HG03097 (cell line): Measurements from ENCODE around the gene ZNF92.
"Not testable (repeated sequence)": the region's sequence is repeated elsewhere in the genome, so short reads cannot be mapped to it uniquely, and the experiment has no call there.

Experiments used
- ATAC-seq: cut with Tn5 transposase; IDR thresholded peaks from one replicate; pipeline ENCODE4 v1.9.1; 2021; ENCODE audit not compliant: unreplicated experiment, low FRiP score

ZNF92 gene

GRCh38 chr7:65422670-65423069 is 49.0 kb downstream of the ZNF92 start:
- no peak for ATAC-seq

- not testable (repeated sequence) for ATAC-seq
These were observed 49.6 kb downstream of the ZNF92 start for GRCh38 chr7:65423286-65423685.

GRCh38 chr7:65429642-65430343 is 56.1 kb downstream of the ZNF92 start:
- ATAC-seq, result no peak

GRCh38 chr7:65430344-65431186 is 56.9 kb downstream of the ZNF92 start:
- no peak for ATAC-seq

GRCh38 chr7:65434307-65434706 is 60.7 kb downstream of the ZNF92 start:
- ATAC-seq, result no peak

GRCh38 chr7:65436163-65436562 is 62.5 kb downstream of the ZNF92 start:
- no peak for ATAC-seq

- no peak for ATAC-seq
These were observed 64.9 kb downstream of the ZNF92 start for GRCh38 chr7:65438598-65438997.

GRCh38 chr7:65441010-65441409 is 67.4 kb downstream of the ZNF92 start:
- ATAC-seq, result no peak

- ATAC-seq, result no peak
These were observed 70.7 kb downstream of the ZNF92 start for GRCh38 chr7:65444205-65444842.

- ATAC-seq, result no peak
These were observed 71.5 kb downstream of the ZNF92 start for GRCh38 chr7:65444899-65445823.

- not testable (repeated sequence) for ATAC-seq
These were observed 73.4 kb downstream of the ZNF92 start for GRCh38 chr7:65447041-65447440.

- ATAC-seq, result no peak
These were observed 75.3 kb downstream of the ZNF92 start for GRCh38 chr7:65448816-65449504.

- ATAC-seq, result no peak
These were observed 75.8 kb downstream of the ZNF92 start for GRCh38 chr7:65449505-65449852.
